CD4-positive, alpha-beta T cell treated with Interleukin-21 for 1 hour (primary cell): ENCODE measurements around the gene COPS8.
A peak's percentile ranks its signal among the peaks of the same experiment; 100 is the strongest.

Source experiments
- DNase-seq: peaks from one replicate; pipeline ENCODE4 v3.0.0-alpha.2; 2020

The COPS8 gene

GRCh38 chr2:237085248-237086221 lies at the start of gene COPS8:
COPS8 (plus strand) TSS chr2:237085889; CDS start chr2:237085965, 76 bp downstream.
- DNase-seq = peak; percentile 92

GRCh38 chr2:237039301-237040031 lies 46.2 kb upstream of the COPS8 start:
- no peak for DNase-seq

- no peak for DNase-seq
Measured at GRCh38 chr2:237041231-237041630, 44.5 kb upstream of the COPS8 start.

- no peak for DNase-seq
Measured at GRCh38 chr2:237042101-237042500, 43.6 kb upstream of the COPS8 start.

- no peak for DNase-seq
Measured at GRCh38 chr2:237043866-237044265, 41.8 kb upstream of the COPS8 start.

GRCh38 chr2:237044281-237044680 lies 41.4 kb upstream of the COPS8 start:
- DNase-seq = no peak

- DNase-seq = no peak
Measured at GRCh38 chr2:237045449-237045848, 40.2 kb upstream of the COPS8 start.

- no peak for DNase-seq
Measured at GRCh38 chr2:237048595-237048994, 37.1 kb upstream of the COPS8 start.

- DNase-seq = no peak
Measured at GRCh38 chr2:237051861-237052260, 33.8 kb upstream of the COPS8 start.

GRCh38 chr2:237053066-237053465 lies 32.6 kb upstream of the COPS8 start:
- DNase-seq = no peak

GRCh38 chr2:237055386-237056100 lies 30.1 kb upstream of the COPS8 start:
- DNase-seq = no peak

GRCh38 chr2:237056287-237056875 lies 29.3 kb upstream of the COPS8 start:
- no peak for DNase-seq

- DNase-seq = no peak
Measured at GRCh38 chr2:237057107-237057506, 28.6 kb upstream of the COPS8 start.

GRCh38 chr2:237057893-237058300 lies 27.8 kb upstream of the COPS8 start:
- no peak for DNase-seq

GRCh38 chr2:237058423-237058822 lies 27.3 kb upstream of the COPS8 start:
- no peak for DNase-seq

GRCh38 chr2:237059155-237059875 lies 26.4 kb upstream of the COPS8 start:
- DNase-seq = no peak

- peak; percentile 31 for DNase-seq
Measured at GRCh38 chr2:237060534-237061312, 25.0 kb upstream of the COPS8 start.

- no peak for DNase-seq
Measured at GRCh38 chr2:237061356-237061755, 24.3 kb upstream of the COPS8 start.

- DNase-seq = no peak
Measured at GRCh38 chr2:237062585-237062984, 23.1 kb upstream of the COPS8 start.

- no peak for DNase-seq
Measured at GRCh38 chr2:237064203-237065070, 21.3 kb upstream of the COPS8 start.
